Fibroblast of lung (primary cell): ENCODE data around the gene MSMB. TPM values are rescaled to one million over a fixed set of nuclear protein-coding genes. Genes with fewer than 3 reads are reported as not detected.

Source experiments
- DNase-seq, 2 donors: peaks; one replicate each; pipeline versions ENCODE4 v3.0.0 to v3.0.0-alpha.2; 2010; ENCODE audit warnings: low read depth in 2 of 2
- H2AFZ ChIP-seq: 2 replicates; pipeline ENCODE4 v1.5.1; 2012; ENCODE audit warnings: low read length, control low read depth, inconsistent platforms
- H3K27ac ChIP-seq: 2 replicates; pipeline ENCODE4 v1.5.1; 2011; ENCODE audit warnings: low read length, control low read depth; ENCODE audit not compliant: insufficient read depth
- H3K27me3 ChIP-seq: 2 replicates; pipeline ENCODE4 v1.5.1; 2011; ENCODE audit warnings: mild to moderate bottlenecking, low read length; ENCODE audit not compliant: control insufficient read depth, insufficient read depth
- H3K36me3 ChIP-seq: 2 replicates; pipeline ENCODE4 v1.5.1; 2011; ENCODE audit warnings: low read length; ENCODE audit not compliant: control insufficient read depth, insufficient read depth
- H3K4me1 ChIP-seq: 2 replicates; pipeline ENCODE4 v1.5.1; 2011; ENCODE audit warnings: low read length; ENCODE audit not compliant: control insufficient read depth, insufficient read depth; ENCODE audit errors: extremely low read depth
- H3K4me2 ChIP-seq: 2 replicates; pipeline ENCODE4 v1.5.1; 2011; ENCODE audit warnings: low read length, control low read depth; ENCODE audit not compliant: insufficient read depth; ENCODE audit errors: extremely low read depth
- H3K4me3 ChIP-seq, 4 experiments: fragments of 200-600 bp in 1 of 4; sonication (generic) in 1 of 4; replicated peaks in 1 of 4; 2 replicates each; pipeline ENCODE4 v1.5.1; 2011 to 2016; ENCODE audit warnings: low read length in 4 of 4, low read depth in 3 of 4, mild to moderate bottlenecking in 3 of 4, control low read depth in 2 of 4, inconsistent platforms in 1 of 4, mixed read lengths in 1 of 4; ENCODE audit not compliant: insufficient read depth in 1 of 4; ENCODE audit errors: control extremely low read depth in 1 of 4
- H3K79me2 ChIP-seq: 2 replicates; pipeline ENCODE4 v1.5.1; 2012; ENCODE audit warnings: mild to moderate bottlenecking, low read length, inconsistent platforms; ENCODE audit not compliant: control insufficient read depth, insufficient read depth
- H3K9ac ChIP-seq: 2 replicates; pipeline ENCODE4 v1.5.1; 2011; ENCODE audit warnings: mild to moderate bottlenecking, low read length, control low read depth; ENCODE audit not compliant: insufficient read depth
- H3K9me3 ChIP-seq: 2 replicates; pipeline ENCODE4 v1.5.1; 2012; ENCODE audit warnings: low read depth, low read length; ENCODE audit not compliant: control insufficient read depth, insufficient read depth
- H4K20me1 ChIP-seq: 2 replicates; pipeline ENCODE4 v1.5.1; 2011; ENCODE audit warnings: low read length; ENCODE audit not compliant: control insufficient read depth, insufficient read depth; ENCODE audit errors: extremely low read depth
- CTCF ChIP-seq, 2 donors: IDR thresholded peaks in 1 of 2; conservative IDR thresholded peaks in 1 of 2; 1 replicate in 1 of 2; 2 replicates in 1 of 2; pipeline ENCODE4 v1.5.1; 2011 to 2012; ENCODE audit warnings: low read length in 2 of 2, control low read depth in 1 of 2, inconsistent platforms in 1 of 2, low read depth in 1 of 2, mild to moderate bottlenecking in 1 of 2
- EZH2 ChIP-seq: IDR thresholded peaks from 2 replicates; pipeline ENCODE4 v1.5.1; 2012; ENCODE audit warnings: low read length, control low read depth, mild to moderate bottlenecking; ENCODE audit errors: missing control alignments
- polyA plus RNA-seq, 2 donors: library from polyadenylated mRNA; depleted of rRNA in 1 of 2; stranded (reverse) in 1 of 2; unstranded in 1 of 2; fragments of >200 nt; gene quantifications; 2 replicates each; pipeline ENCODE4 v1.2.1, GENCODE V29; 2011 to 2012; ENCODE audit warnings: missing spikeins in 1 of 2
- total RNA-seq: library from RNA; depleted of rRNA; stranded (reverse); fragments of >200 nt; gene quantifications from 2 replicates; pipeline ENCODE4 v1.2.1, GENCODE V29; 2014

Gene MSMB
- total and polyA plus RNA-seq, 2 donors (not counting 1 experiment from before 2014, with no cell fraction given): not detected

GRCh38 chr10:46029461-46030030 is 16.5 kb downstream of the MSMB start:
- DNase-seq: no peak
- Histone ChIP-seq H3K4me1 (peaks cover 5% of the 10 kb centered on the region), H3K4me2 (peak overlapping the region; percentile 98), H3K9ac (peak overlapping the region; percentile 95), H2AFZ (no peak overlapping the region), H3K4me3 (peak overlapping the region; percentile 80 to 92 (median 87)), H4K20me1 (peaks cover 5% of the 10 kb centered on the region), H3K9me3 (no peaks in the 10 kb centered on the region), H3K27me3 (no peaks in the 10 kb centered on the region), H3K27ac (peak overlapping the region; percentile 91), H3K36me3 (no peaks in the 10 kb centered on the region), H3K79me2 (peaks cover 58% of the 10 kb centered on the region)
- TF ChIP-seq CTCF (conservative IDR thresholded peaks at IDR 0.05 in 1 of 2, IDR thresholded peaks at IDR 0.05 in 1 of 2; ENCODE audit: low read depth in 1 of 2, low read length in 2 of 2) (no peak), EZH2 (no peak)

GRCh38 chr10:46028584-46029460 is 17.2 kb downstream of the MSMB start:
- peaks cover 5% of the 10 kb centered on the region for H4K20me1 ChIP-seq

More at GRCh38 chr10:46028584-46029460, 17.2 kb downstream of the MSMB start:
- Histone ChIP-seq H3K27me3 (no peaks in the 10 kb centered on the region), H3K79me2 (peaks cover 64% of the 10 kb centered on the region), H3K9ac (peak overlapping the region; percentile 95), H3K27ac (peak overlapping the region; percentile 91), H3K9me3 (no peaks in the 10 kb centered on the region), H3K4me2 (peak overlapping the region; percentile 98), H3K4me1 (peaks cover 5% of the 10 kb centered on the region), H3K36me3 (no peaks in the 10 kb centered on the region), H3K4me3 (peak overlapping the region; percentile 80 to 92 (median 87)), H2AFZ (no peak overlapping the region)
- peak; percentile 76 to 82 for DNase-seq
- TF ChIP-seq CTCF (conservative IDR thresholded peaks at IDR 0.05 in 1 of 2, IDR thresholded peaks at IDR 0.05 in 1 of 2; ENCODE audit: low read depth in 1 of 2, low read length in 2 of 2): peak; percentile 68 to 80
- TF ChIP-seq EZH2: no peak
